GM23248 (cell line): Measurements from ENCODE around the gene DCLRE1B. TPM values are rescaled to one million over a fixed set of nuclear protein-coding genes. Genes with fewer than 3 reads are reported as not detected.

Source experiments
- DNase-seq: peaks from one replicate; pipeline ENCODE4 v3.0.0-alpha.2; 2015
- H2AFZ ChIP-seq: fragments of 200-600 bp; sonication (generic); 2 replicates; pipeline ENCODE4 v1.6.1; 2016; ENCODE audit warnings: antibody characterized with exemption
- H3F3A ChIP-seq: fragments of 200-600 bp; sonication (generic); 2 replicates; pipeline ENCODE4 v1.6.1; 2016; ENCODE audit warnings: mild to moderate bottlenecking, antibody characterized with exemption, mixed run types; ENCODE audit not compliant: insufficient read depth
- H3K27ac ChIP-seq: fragments of 200-600 bp; sonication (generic); 2 replicates; pipeline ENCODE4 v1.5.1; 2016; ENCODE audit warnings: mild to moderate bottlenecking
- H3K27me3 ChIP-seq: fragments of 200-600 bp; sonication (generic); replicated peaks from 2 replicates; pipeline ENCODE4 v1.6.1; 2016; ENCODE audit warnings: mild to moderate bottlenecking; ENCODE audit not compliant: insufficient read depth
- H3K36me3 ChIP-seq: fragments of 200-600 bp; sonication (generic); 2 replicates; pipeline ENCODE4 v1.6.1; 2016; ENCODE audit warnings: low read depth, mild to moderate bottlenecking
- H3K4me1 ChIP-seq: fragments of 200-600 bp; sonication (generic); 2 replicates; pipeline ENCODE4 v1.6.1; 2016; ENCODE audit warnings: mild to moderate bottlenecking; ENCODE audit not compliant: insufficient read depth
- H3K4me2 ChIP-seq: fragments of 200-600 bp; sonication (generic); one replicate; pipeline ENCODE4 v1.6.1; 2016; ENCODE audit warnings: mild to moderate bottlenecking; ENCODE audit not compliant: unreplicated experiment
- H3K4me3 ChIP-seq: fragments of 200-600 bp; sonication (generic); 2 replicates; pipeline ENCODE4 v1.5.1; 2016; ENCODE audit warnings: mild to moderate bottlenecking
- H3K79me2 ChIP-seq: fragments of 200-600 bp; sonication (generic); 2 replicates; pipeline ENCODE4 v1.6.1; 2016; ENCODE audit warnings: mild to moderate bottlenecking; ENCODE audit not compliant: insufficient read depth
- H3K9ac ChIP-seq: fragments of 200-600 bp; sonication (generic); 2 replicates; pipeline ENCODE4 v1.6.1; 2016; ENCODE audit warnings: mild to moderate bottlenecking
- H3K9me2 ChIP-seq: fragments of 200-600 bp; sonication (generic); 2 replicates; pipeline ENCODE4 v1.6.1; 2016; ENCODE audit warnings: mixed run types, mild to moderate bottlenecking, moderate library complexity; ENCODE audit not compliant: insufficient read depth
- H3K9me3 ChIP-seq: fragments of 200-600 bp; sonication (generic); one replicate; pipeline ENCODE4 v1.6.1; 2017; ENCODE audit warnings: low read depth
- H4K20me1 ChIP-seq: fragments of 200-600 bp; sonication (generic); 2 replicates; pipeline ENCODE4 v1.6.0; 2016; ENCODE audit not compliant: insufficient read depth
- EZH2 ChIP-seq: fragments of 200-600 bp; sonication (generic); IDR thresholded peaks from 2 replicates; pipeline ENCODE4 v1.6.1; 2018; ENCODE audit warnings: antibody characterized with exemption, mild to moderate bottlenecking; ENCODE audit not compliant: insufficient read depth, poor library complexity, severe bottlenecking
- EZH2phosphoT487 ChIP-seq: fragments of 200-600 bp; sonication (generic); IDR thresholded peaks from 2 replicates; pipeline ENCODE4 v1.6.1; 2018; ENCODE audit warnings: antibody characterized with exemption, moderate library complexity, mild to moderate bottlenecking, low read depth; ENCODE audit not compliant: insufficient read depth
- WGBS, 2 experiments: methylation state at CpG; one replicate each; pipeline ENCODE4 v1.1.6; 2015 to 2017; ENCODE audit warnings: low lambda C conversion rate in 2 of 2, low coverage in 1 of 2; ENCODE audit errors: missing lambda C conversion rate in 2 of 2; 5-methylcytosine and 5-hydroxymethylcytosine counted together
- in situ Hi-C: fragments of 300-500 bp; cut with MboI; formaldehyde crosslinking; loops from 2 replicates; pipeline ENCODE4 v1.15.0; 2020
- polyA plus RNA-seq: library from polyadenylated mRNA; unstranded; fragments of >200 nt; fragmentation: Nextera tagmentation; extraction: Ambion mirVana; gene quantifications from 2 replicates; pipeline ENCODE4 v1.2.1, GENCODE V29; 2016
- total RNA-seq: library from RNA; depleted of rRNA; stranded (reverse); fragments of >200 nt; shearing (Covaris generic); gene quantifications from 2 replicates; pipeline ENCODE4 v1.2.3, GENCODE V29; 2014

DCLRE1B gene
- total and polyA plus RNA-seq, 2 experiments from 2014 or later = 6.5 to 6.9 TPM

DNA sequence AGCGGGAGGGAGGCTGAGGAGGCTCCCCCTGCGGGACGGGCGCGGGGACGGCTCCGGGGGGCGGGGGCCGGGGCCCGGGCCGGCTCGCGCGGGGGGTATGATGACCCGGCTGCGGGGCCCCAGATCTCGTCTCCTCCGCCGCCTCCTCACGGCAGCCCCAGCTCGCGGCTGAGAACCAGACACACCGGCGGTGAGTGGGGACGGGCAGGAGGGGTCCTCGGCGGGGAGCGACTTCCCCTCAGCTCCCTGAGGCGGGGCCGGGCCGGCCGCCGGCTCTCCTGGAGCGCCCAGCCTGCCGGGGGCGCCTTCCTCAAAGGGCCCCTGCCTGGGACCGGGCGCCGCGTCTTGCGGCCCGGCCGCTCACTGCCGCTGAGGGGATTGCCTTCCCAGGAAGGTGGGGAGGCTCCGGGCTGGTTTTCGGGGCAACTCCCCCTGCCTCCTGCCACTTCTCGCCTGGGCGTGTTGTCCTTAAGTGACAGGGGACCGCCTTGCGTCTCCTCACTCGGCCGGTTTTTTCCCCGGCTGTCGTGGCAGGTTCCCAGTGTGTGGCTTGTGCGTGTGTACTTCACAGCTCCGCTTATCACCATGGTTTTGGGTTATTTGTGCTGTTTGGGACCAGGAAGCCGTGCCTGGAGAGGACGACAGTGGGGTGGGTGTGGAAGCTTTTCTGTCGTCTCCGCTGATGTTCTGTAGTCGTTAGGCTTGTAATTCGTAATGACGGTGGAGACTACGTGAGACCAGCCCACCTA is 24.8 kb downstream of the DCLRE1B start:
- 0 to 2% methylated on average over 20 to 42 of the region's 64 CpGs for WGBS, 2 experiments
- peak overlapping the region; percentile 97 for H2AFZ ChIP-seq
- peaks cover 13% of the 10 kb centered on the region; the same call in 1 of the 2 replicates for H3F3A ChIP-seq
- H3K9me2 ChIP-seq = no peaks in the 10 kb centered on the region
- peaks cover 6% of the 10 kb centered on the region; the same call in 1 of the 2 replicates for H4K20me1 ChIP-seq
- peaks cover 53% of the 10 kb centered on the region for H3K79me2 ChIP-seq
- in situ Hi-C loops = loop anchor here (25.0 kb wide), 1 partner anchor 793 kb away; no protein-coding TSS in a partner anchor
- no peaks in the 10 kb centered on the region for H3K36me3 ChIP-seq
- no peaks in the 10 kb centered on the region for H3K9me3 ChIP-seq
- peaks cover 24% of the 10 kb centered on the region for H3K4me1 ChIP-seq
- peak overlapping the region; percentile 100 for H3K9ac ChIP-seq
- no peaks in the 10 kb centered on the region for H3K27me3 ChIP-seq
- H3K27ac ChIP-seq = peak overlapping the region; percentile 99
- H3K4me3 ChIP-seq = peak overlapping the region; percentile 84
- H3K4me2 ChIP-seq = peak overlapping the region; percentile 91
- TF ChIP-seq EZH2phosphoT487 (no peak), EZH2 (no peak)
- DNase-seq = peak; percentile 74

DNA sequence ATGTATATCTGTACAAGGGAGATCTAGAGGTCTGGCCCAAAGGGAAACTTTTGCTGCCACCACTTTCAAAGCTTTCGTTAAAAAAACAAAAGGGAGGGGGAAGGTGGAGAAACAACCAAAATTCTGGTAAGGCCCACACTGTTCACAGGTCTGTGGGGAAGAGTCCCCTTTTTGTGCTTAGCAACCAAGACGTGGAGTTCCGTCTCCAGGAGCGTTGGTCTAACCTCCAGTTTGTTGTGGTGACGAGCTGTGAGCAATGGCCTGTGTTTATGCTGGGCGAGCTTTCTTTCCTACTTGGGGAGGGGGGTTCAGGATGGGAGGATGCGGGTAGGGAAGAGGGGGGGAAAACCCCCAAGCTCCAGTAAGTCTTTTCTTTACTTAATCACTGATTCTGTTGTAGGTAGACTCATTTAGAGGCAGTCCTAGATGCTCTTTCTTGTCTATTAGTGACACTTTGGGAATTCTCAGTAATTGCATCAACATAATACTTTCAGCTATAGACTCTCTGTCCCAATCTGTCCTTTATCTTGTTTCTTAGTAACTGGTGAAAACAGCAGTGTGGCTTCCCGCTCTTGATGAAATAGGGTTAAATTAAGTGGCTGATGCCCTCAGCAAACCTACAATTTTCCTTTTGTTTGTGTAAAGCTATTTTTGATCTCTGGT is 25.5 kb downstream of the DCLRE1B start:
- peaks cover 24% of the 10 kb centered on the region for H3K4me1 ChIP-seq
- H3K27me3 ChIP-seq = no peaks in the 10 kb centered on the region
- H3K36me3 ChIP-seq = no peaks in the 10 kb centered on the region
- H3K27ac ChIP-seq = peak overlapping the region; percentile 99
- 2 to 4% methylated on average over 7 to 8 of the region's 8 CpGs for WGBS, 2 experiments
- peaks cover 13% of the 10 kb centered on the region; the same call in 1 of the 2 replicates for H3F3A ChIP-seq
- H3K4me3 ChIP-seq = peak overlapping the region; percentile 84
- H3K9me3 ChIP-seq = no peaks in the 10 kb centered on the region
- no peak for TF ChIP-seq EZH2phosphoT487
- no peak for TF ChIP-seq EZH2
- peaks cover 13% of the 10 kb centered on the region; the same call in 1 of the 2 replicates for H4K20me1 ChIP-seq
- peak overlapping the region; percentile 100 for H3K9ac ChIP-seq
- peaks cover 60% of the 10 kb centered on the region for H3K79me2 ChIP-seq
- peak overlapping the region; percentile 91 for H3K4me2 ChIP-seq
- H3K9me2 ChIP-seq = no peaks in the 10 kb centered on the region
- peak; percentile 88 for DNase-seq
- in situ Hi-C loops = loop anchor here (25.0 kb wide), 1 partner anchor 793 kb away; no protein-coding TSS in a partner anchor
- peak overlapping the region; percentile 97 for H2AFZ ChIP-seq

DNA sequence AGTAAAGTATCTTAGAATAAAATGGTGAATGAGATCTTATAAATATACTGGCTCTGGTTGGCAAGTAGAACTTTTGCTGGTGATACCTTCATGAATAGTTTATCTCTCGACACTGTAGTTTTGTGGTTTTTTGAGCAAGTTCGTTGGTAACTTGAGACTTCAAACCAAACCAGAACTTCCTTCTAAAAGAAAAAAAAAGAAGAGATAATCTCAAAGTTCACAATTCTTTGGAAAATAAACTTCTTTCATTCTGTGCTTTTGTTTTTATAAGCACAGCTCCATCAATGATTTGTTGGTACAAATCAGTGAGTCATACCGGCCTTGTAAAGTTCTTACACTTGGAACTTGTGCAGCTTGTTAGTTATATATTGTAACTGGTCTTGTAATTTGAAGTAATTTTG is 26.3 kb downstream of the DCLRE1B start:
- peaks cover 17% of the 10 kb centered on the region for H4K20me1 ChIP-seq
- no peak overlapping the region for H2AFZ ChIP-seq
- WGBS, 2 experiments = 16 to 20% methylated on average over 3 of the region's 3 CpGs
- peak; percentile 80 for DNase-seq
- H3K4me2 ChIP-seq = peak overlapping the region; percentile 91
- H3K4me3 ChIP-seq = peak overlapping the region; percentile 84
- no peaks in the 10 kb centered on the region for H3K9me3 ChIP-seq
- peaks cover 24% of the 10 kb centered on the region for H3K4me1 ChIP-seq
- TF ChIP-seq EZH2 (no peak), EZH2phosphoT487 (no peak)
- in situ Hi-C loops = loop anchor here (25.0 kb wide), 1 partner anchor 794 kb away; no protein-coding TSS in a partner anchor
- H3F3A ChIP-seq = peaks cover 13% of the 10 kb centered on the region; the same call in 1 of the 2 replicates
- no peaks in the 10 kb centered on the region for H3K9me2 ChIP-seq
- peak overlapping the region; percentile 99 for H3K27ac ChIP-seq
- peak overlapping the region; percentile 100 for H3K9ac ChIP-seq
- peaks cover 68% of the 10 kb centered on the region for H3K79me2 ChIP-seq
- no peaks in the 10 kb centered on the region for H3K27me3 ChIP-seq
- no peaks in the 10 kb centered on the region for H3K36me3 ChIP-seq

DNA sequence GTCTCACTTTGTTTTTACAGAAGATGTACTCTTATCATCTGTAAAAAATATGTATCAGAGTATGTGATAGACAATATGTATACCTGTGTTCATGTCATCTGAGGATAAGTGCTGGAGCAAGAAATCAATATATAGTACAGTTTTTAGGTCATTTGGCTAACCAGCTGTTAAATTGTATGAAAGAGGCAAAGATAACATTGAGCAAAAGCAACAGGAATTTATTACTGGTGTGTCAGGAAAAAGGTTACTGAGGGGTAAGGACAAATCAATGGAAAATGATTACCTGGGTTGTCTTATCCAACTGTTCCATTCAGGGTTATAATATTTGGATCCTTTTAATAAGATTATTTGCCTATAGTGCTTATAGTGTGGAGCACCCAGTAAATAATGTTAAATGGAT is 28.9 kb downstream of the DCLRE1B start:
- Histone ChIP-seq H3K79me2 (peaks cover 94% of the 10 kb centered on the region), H2AFZ (no peak overlapping the region), H3K4me1 (peaks cover 29% of the 10 kb centered on the region), H3K27ac (no peak overlapping the region), H3K9me2 (no peaks in the 10 kb centered on the region), H3F3A (peaks cover 13% of the 10 kb centered on the region; the same call in 1 of the 2 replicates), H3K4me2 (no peak overlapping the region), H3K4me3 (no peak overlapping the region), H4K20me1 (peaks cover 33% of the 10 kb centered on the region), H3K27me3 (no peaks in the 10 kb centered on the region), H3K36me3 (no peaks in the 10 kb centered on the region), H3K9ac (no peak overlapping the region), H3K9me3 (no peaks in the 10 kb centered on the region)
- DNase-seq = no peak
- no peak for TF ChIP-seq EZH2phosphoT487
- TF ChIP-seq EZH2 = no peak
- in situ Hi-C loops = loop anchor here (25.0 kb wide), 1 partner anchor 797 kb away; no protein-coding TSS in a partner anchor
